H9 (cell line): ENCODE measurements around the gene BACE2. TPM values are rescaled to one million over a fixed set of nuclear protein-coding genes. Genes with fewer than 3 reads are reported as not detected.
A peak's percentile ranks its signal among the peaks of the same experiment; 100 is the strongest.

Experiments
- DNase-seq: peaks from one replicate; pipeline ENCODE4 v3.0.0-alpha.2; 2017
- H2AFZ ChIP-seq: one replicate; pipeline ENCODE4 v1.6.1; 2013; ENCODE audit warnings: mild to moderate bottlenecking, low read length, control low read depth, moderate library complexity
- H2AK5ac ChIP-seq: 2 replicates; pipeline ENCODE4 v1.6.1; 2013; ENCODE audit warnings: low read length, control low read depth, mixed read lengths; ENCODE audit not compliant: insufficient read length
- H2BK120ac ChIP-seq: one replicate; pipeline ENCODE4 v1.6.1; 2013; ENCODE audit warnings: low read depth, mild to moderate bottlenecking, low read length, control low read depth, inconsistent platforms; ENCODE audit not compliant: poor library complexity, severe bottlenecking
- H2BK12ac ChIP-seq: 2 replicates; pipeline ENCODE4 v1.6.1; 2013; ENCODE audit warnings: low read length, control low read depth, mixed read lengths, low read depth; ENCODE audit not compliant: insufficient read length
- H2BK15ac ChIP-seq: 2 replicates; pipeline ENCODE4 v1.6.1; 2013; ENCODE audit warnings: low read depth, low read length, control low read depth
- H2BK20ac ChIP-seq: one replicate; pipeline ENCODE4 v1.6.1; 2013; ENCODE audit warnings: low read depth, mild to moderate bottlenecking, low read length, control low read depth, inconsistent platforms; ENCODE audit not compliant: poor library complexity, severe bottlenecking
- H2BK5ac ChIP-seq: 2 replicates; pipeline ENCODE4 v1.6.1; 2013; ENCODE audit warnings: low read length, control low read depth, mixed read lengths; ENCODE audit not compliant: insufficient read length
- H3K14ac ChIP-seq: 2 replicates; pipeline ENCODE4 v1.6.1; 2013; ENCODE audit warnings: low read length, control low read depth; ENCODE audit not compliant: insufficient read depth
- H3K18ac ChIP-seq: 2 replicates; pipeline ENCODE4 v1.6.1; 2013; ENCODE audit warnings: low read depth, mild to moderate bottlenecking, mixed read lengths, low read length, control low read depth; ENCODE audit not compliant: insufficient read length
- H3K23ac ChIP-seq: 2 replicates; pipeline ENCODE4 v1.6.1; 2013; ENCODE audit warnings: low read length, control low read depth, mixed read lengths, low read depth; ENCODE audit not compliant: insufficient read length
- H3K23me2 ChIP-seq: 2 replicates; pipeline ENCODE4 v1.6.1; 2013; ENCODE audit warnings: low read depth, mild to moderate bottlenecking, mixed read lengths, low read length, control low read depth; ENCODE audit not compliant: insufficient read length, poor library complexity, severe bottlenecking
- H3K27ac ChIP-seq: 2 replicates; pipeline ENCODE4 v1.5.1; 2013; ENCODE audit warnings: low read length, control low read depth, mixed read lengths, low read depth; ENCODE audit not compliant: insufficient read length
- H3K27me3 ChIP-seq: 2 replicates; pipeline ENCODE4 v1.6.1; 2013; ENCODE audit warnings: low read length, control low read depth, inconsistent platforms; ENCODE audit not compliant: insufficient read depth
- H3K4ac ChIP-seq: 2 replicates; pipeline ENCODE4 v1.6.1; 2013; ENCODE audit warnings: low read depth, mild to moderate bottlenecking, control low read depth, inconsistent platforms, low read length, moderate library complexity
- H3K4me1 ChIP-seq: 2 replicates; pipeline ENCODE4 v1.6.1; 2013; ENCODE audit warnings: low read length, control low read depth, inconsistent platforms; ENCODE audit not compliant: insufficient read depth
- H3K4me2 ChIP-seq: 2 replicates; pipeline ENCODE4 v1.6.1; 2013; ENCODE audit warnings: low read length, control low read depth, mixed read lengths; ENCODE audit not compliant: insufficient read length, insufficient read depth
- H3K56ac ChIP-seq: 2 replicates; pipeline ENCODE4 v1.6.1; 2013; ENCODE audit warnings: low read depth, mild to moderate bottlenecking, mixed read lengths, low read length, control low read depth; ENCODE audit not compliant: insufficient read length
- H3K79me1 ChIP-seq: 2 replicates; pipeline ENCODE4 v1.6.1; 2013; ENCODE audit warnings: low read depth, mild to moderate bottlenecking, moderate library complexity, low read length, control low read depth, inconsistent platforms; ENCODE audit not compliant: insufficient read depth, poor library complexity, severe bottlenecking
- H3K79me2 ChIP-seq: 2 replicates; pipeline ENCODE4 v1.6.1; 2013; ENCODE audit warnings: low read length, control low read depth, inconsistent platforms; ENCODE audit not compliant: insufficient read depth
- H3K9ac ChIP-seq: 2 replicates; pipeline ENCODE4 v1.6.1; 2013; ENCODE audit warnings: low read length, control low read depth, mixed read lengths; ENCODE audit not compliant: insufficient read length; ENCODE audit errors: extremely low read depth
- H3K9me3 ChIP-seq: one replicate; pipeline ENCODE4 v1.6.1; 2013; ENCODE audit warnings: low read depth, low read length, inconsistent platforms; ENCODE audit not compliant: control insufficient read depth
- H3T11ph ChIP-seq: one replicate; pipeline ENCODE4 v1.6.1; 2013; ENCODE audit warnings: mild to moderate bottlenecking, low read length, control low read depth, inconsistent platforms
- H4K20me1 ChIP-seq: one replicate; pipeline ENCODE4 v1.6.1; 2013; ENCODE audit not compliant: control insufficient read depth, insufficient read length, insufficient read depth
- H4K5ac ChIP-seq: 2 replicates; pipeline ENCODE4 v1.6.1; 2013; ENCODE audit warnings: low read depth, mild to moderate bottlenecking, mixed read lengths, low read length, control low read depth; ENCODE audit not compliant: insufficient read length
- H4K8ac ChIP-seq: replicated peaks from 2 replicates; pipeline ENCODE4 v1.6.1; 2013; ENCODE audit warnings: low read length, control low read depth, mixed read lengths, low read depth; ENCODE audit not compliant: insufficient read length
- H4K91ac ChIP-seq: 2 replicates; pipeline ENCODE4 v1.6.1; 2013; ENCODE audit warnings: low read depth, mild to moderate bottlenecking, moderate library complexity, mixed read lengths, low read length, control low read depth; ENCODE audit not compliant: insufficient read length
- H3K27ac Mint-ChIP-seq, 3 experiments: 2 replicates in 2 of 3; 3 replicates in 1 of 3; pipeline ENCODE4 v1.8.0; 2020 to 2021; ENCODE audit warnings: mixed read lengths in 3 of 3, mild to moderate bottlenecking in 1 of 3, moderate library complexity in 1 of 3
- H3K27me3 Mint-ChIP-seq: 2 replicates; pipeline ENCODE4 v1.8.0; 2021; ENCODE audit warnings: low read depth, mild to moderate bottlenecking, moderate library complexity, mixed read lengths
- H3K36me3 Mint-ChIP-seq, 3 experiments: 2 replicates in 2 of 3; 3 replicates in 1 of 3; pipeline ENCODE4 v1.8.0; 2020 to 2021; ENCODE audit warnings: low read depth in 3 of 3, mixed read lengths in 3 of 3; ENCODE audit not compliant: insufficient read depth in 1 of 3
- H3K4me1 Mint-ChIP-seq, 2 experiments: 2 replicates each; pipeline ENCODE4 v1.8.0; 2020; ENCODE audit warnings: mixed read lengths in 2 of 2
- H3K4me3 Mint-ChIP-seq, 2 experiments: 2 replicates in 1 of 2; 3 replicates in 1 of 2; pipeline ENCODE4 v1.8.0; 2020 to 2021; ENCODE audit warnings: mild to moderate bottlenecking in 2 of 2, mixed read lengths in 2 of 2, moderate library complexity in 1 of 2
- H3K9me3 Mint-ChIP-seq, 2 experiments: 2 replicates in 1 of 2; 3 replicates in 1 of 2; pipeline ENCODE4 v1.8.0; 2020; ENCODE audit warnings: mild to moderate bottlenecking in 2 of 2, mixed read lengths in 2 of 2, moderate library complexity in 1 of 2
- whole genome bisulfite sequencing: extraction: QIAGEN DNeasy Blood & Tissue Kit; methylation state at CpG from one replicate; pipeline ENCODE4 v1.1.7; 2013; ENCODE audit warnings: missing lambda C conversion rate, low lambda C conversion rate, mixed read lengths; ENCODE audit not compliant: insufficient read length; ENCODE audit errors: extremely low coverage; 5-methylcytosine and 5-hydroxymethylcytosine counted together
- total RNA-seq: library from RNA; stranded (reverse); gene quantifications from 2 replicates; pipeline ENCODE4 v1.2.1, GENCODE V29; 2021
- TF ChIP-seq, protein P1 (sequence below): fragments of 200-600 bp; sonication (generic); conservative IDR thresholded peaks from 3 replicates; pipeline ENCODE4 v1.8.0; 2021; ENCODE audit warnings: antibody characterized with exemption, mild to moderate bottlenecking

The BACE2 gene
- total RNA-seq, 1 experiment from 2014 or later: 8.0 TPM

DNA sequence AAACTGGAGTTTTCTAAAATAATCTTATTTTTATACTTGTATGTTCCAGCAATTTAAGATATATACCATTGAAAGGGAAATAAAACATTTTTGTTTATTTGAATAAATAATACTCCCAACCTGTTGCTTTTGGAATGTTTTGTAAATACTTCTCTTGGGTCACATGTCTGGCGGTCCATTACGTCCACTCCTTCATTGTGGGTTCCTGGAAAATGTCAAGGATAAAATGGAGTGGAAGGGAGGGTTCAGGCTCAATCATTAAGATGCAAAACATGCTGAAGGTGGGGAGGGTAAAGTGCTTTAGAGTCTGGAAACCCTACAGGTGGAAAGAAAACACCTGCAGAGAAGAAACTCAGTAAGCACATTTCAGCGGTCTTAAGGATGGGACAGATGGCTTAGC lies 114.5 kb downstream of the BACE2 start:
- H3K14ac ChIP-seq: no peak overlapping the region
- H3K4me1 Mint-ChIP-seq: peaks cover 21 to 26% of the 10 kb centered on the region in 2 experiments
- peak overlapping the region; percentile 81 for H4K91ac ChIP-seq
- no peak overlapping the region for H3K56ac ChIP-seq
- no peaks in the 10 kb centered on the region for H3K79me2 ChIP-seq
- H3K9ac ChIP-seq: no peak overlapping the region
- TF ChIP-seq, protein P1, sequence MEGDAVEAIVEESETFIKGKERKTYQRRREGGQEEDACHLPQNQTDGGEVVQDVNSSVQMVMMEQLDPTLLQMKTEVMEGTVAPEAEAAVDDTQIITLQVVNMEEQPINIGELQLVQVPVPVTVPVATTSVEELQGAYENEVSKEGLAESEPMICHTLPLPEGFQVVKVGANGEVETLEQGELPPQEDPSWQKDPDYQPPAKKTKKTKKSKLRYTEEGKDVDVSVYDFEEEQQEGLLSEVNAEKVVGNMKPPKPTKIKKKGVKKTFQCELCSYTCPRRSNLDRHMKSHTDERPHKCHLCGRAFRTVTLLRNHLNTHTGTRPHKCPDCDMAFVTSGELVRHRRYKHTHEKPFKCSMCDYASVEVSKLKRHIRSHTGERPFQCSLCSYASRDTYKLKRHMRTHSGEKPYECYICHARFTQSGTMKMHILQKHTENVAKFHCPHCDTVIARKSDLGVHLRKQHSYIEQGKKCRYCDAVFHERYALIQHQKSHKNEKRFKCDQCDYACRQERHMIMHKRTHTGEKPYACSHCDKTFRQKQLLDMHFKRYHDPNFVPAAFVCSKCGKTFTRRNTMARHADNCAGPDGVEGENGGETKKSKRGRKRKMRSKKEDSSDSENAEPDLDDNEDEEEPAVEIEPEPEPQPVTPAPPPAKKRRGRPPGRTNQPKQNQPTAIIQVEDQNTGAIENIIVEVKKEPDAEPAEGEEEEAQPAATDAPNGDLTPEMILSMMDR: no peak
- no peaks in the 10 kb centered on the region for H3K36me3 Mint-ChIP-seq
- H3K27me3 ChIP-seq: no peaks in the 10 kb centered on the region
- H3T11ph ChIP-seq: no peak overlapping the region
- H3K23me2 ChIP-seq: no peaks in the 10 kb centered on the region
- H3K4me1 ChIP-seq: no peaks in the 10 kb centered on the region
- no peak overlapping the region for H3K4me3 Mint-ChIP-seq
- H2BK120ac ChIP-seq: no peak overlapping the region
- H2BK12ac ChIP-seq: no peak overlapping the region
- no peaks in the 10 kb centered on the region for H4K20me1 ChIP-seq
- H4K8ac ChIP-seq: no peak overlapping the region
- no peak overlapping the region for H3K23ac ChIP-seq
- H3K9me3 ChIP-seq: no peaks in the 10 kb centered on the region
- no CpG with 5 or more reads among the region's 3 CpGs for WGBS
- H3K4ac ChIP-seq: no peak overlapping the region
- H3K27ac Mint-ChIP-seq: no peak overlapping the region
- no peak overlapping the region for H3K4me2 ChIP-seq
- no peak overlapping the region for H2BK15ac ChIP-seq
- H2BK20ac ChIP-seq: no peak overlapping the region
- H4K5ac ChIP-seq: no peak overlapping the region
- H3K27ac ChIP-seq: no peak overlapping the region
- H3K79me1 ChIP-seq: no peaks in the 10 kb centered on the region
- DNase-seq: no peak
- H3K27me3 Mint-ChIP-seq: peaks cover 7% of the 10 kb centered on the region
- no peak overlapping the region for H2AK5ac ChIP-seq
- no peaks in the 10 kb centered on the region for H3K9me3 Mint-ChIP-seq
- H2AFZ ChIP-seq: no peak overlapping the region
- H2BK5ac ChIP-seq: no peak overlapping the region
- H3K18ac ChIP-seq: no peak overlapping the region
